ENCODE data around the gene CNGB1.
"Not testable (repeated sequence)": the region's sequence is repeated elsewhere in the genome, so short reads cannot be mapped to it uniquely, and the experiment has no call there.

Gene CNGB1

DNA sequence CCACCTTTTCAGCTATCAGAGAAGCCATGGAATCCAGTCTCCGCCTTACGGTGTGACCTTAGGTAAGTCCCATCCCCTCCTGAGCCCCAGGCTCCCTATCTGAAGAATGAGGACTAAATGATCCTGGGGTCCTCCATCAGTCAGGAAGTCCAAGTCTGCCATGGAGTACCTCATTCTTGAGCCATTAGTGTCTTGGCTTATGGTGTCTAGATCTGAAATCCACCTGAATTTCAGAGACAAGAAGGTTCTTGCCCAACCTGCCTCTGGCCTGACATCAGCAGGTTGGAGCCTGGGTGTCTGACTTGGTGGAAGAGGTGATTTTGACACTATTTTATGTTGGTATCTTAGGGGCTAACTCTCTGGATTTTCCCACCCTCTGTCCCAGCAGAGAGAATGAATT is 47.1 kb downstream of the CNGB1 start:
- DNase-seq = no peak

DNA sequence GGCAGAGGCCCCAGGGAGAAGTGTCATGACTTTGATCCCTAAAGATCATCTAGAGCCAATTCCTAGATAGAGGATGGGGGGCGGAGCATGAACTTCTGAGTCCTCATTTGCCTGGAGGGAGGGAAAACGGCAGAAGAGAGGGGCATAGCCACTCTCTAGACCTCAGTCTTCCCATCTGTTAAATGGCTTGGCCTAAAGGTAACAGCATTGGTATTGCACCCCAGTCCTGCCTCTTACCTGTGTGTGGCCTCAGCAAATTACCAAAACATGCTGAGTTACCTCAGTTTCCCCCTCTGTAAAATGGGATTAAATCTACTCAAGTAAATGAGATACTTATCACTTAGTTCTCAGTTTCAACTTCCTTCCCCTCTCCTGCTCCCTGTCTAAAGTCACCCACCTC is 47.5 kb downstream of the CNGB1 start:
- no peak for DNase-seq

- no peak for DNase-seq
Observed at GRCh38 chr16:57920880-57921229, 50.1 kb downstream of the CNGB1 start.

- DNase-seq = no peak
Observed at GRCh38 chr16:57920215-57920879, 50.6 kb downstream of the CNGB1 start.

DNA sequence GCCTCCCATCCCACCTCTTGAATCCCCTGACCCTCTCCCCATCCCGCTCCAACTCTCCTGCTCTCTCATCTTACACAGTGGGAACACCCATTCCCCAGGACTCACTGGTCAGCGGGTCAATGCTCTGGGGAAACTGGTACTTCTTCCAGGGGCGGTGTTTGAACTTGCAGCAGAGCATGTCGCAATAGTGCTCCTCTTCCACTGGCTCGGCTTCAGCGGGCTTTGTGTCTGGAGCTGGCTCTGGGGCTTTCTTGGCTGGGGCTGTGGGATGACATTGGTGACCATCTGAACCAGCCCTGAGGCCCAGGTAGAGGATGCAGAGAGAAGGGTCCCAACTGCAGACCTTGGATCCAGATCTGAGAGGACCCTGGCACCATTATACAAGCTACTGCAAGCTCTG is 51.9 kb downstream of the CNGB1 start:
- DNase-seq = no peak

DNA sequence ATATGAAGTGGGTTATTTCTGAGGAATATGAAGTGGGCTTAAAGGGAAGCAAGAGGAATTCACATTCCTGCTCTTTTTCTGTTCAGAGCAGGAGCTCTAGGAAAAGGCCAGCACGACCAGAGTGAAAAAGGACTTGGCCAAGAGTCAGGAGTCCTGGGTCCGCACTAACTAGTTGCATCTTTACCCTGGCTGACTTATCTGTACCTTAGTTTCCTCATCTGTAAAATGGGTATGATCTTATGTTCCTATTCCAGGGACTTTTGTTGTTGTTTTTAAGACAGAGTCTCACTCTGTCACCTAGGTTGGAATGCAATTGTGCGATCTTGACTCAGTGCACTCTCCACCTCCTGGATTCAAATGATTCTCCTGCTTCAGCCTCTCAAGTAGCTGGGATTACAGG is 52.5 kb downstream of the CNGB1 start:
- no peak for DNase-seq

- DNase-seq = not testable (repeated sequence)
Observed at GRCh38 chr16:57917929-57918328, 53.0 kb downstream of the CNGB1 start.

DNA sequence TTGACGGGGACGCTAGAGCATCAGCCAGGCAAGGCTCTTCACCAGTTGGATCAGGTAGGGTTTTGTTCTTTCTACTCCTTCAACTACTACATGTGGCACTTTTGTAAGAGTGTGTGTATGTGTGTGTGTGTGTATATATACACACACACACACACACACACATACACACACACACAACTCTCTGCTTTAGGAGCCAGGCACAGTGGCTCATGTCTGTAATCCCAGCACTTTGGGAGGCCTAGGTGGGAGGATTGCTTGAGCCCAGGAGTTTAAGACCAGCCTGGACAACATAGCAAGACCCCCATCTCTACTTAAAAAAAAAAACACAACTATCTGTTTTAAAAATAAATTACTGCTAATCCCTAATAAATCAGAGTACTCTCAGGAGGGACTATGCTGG is 53.4 kb downstream of the CNGB1 start:
- DNase-seq = not testable (repeated sequence)

DNA sequence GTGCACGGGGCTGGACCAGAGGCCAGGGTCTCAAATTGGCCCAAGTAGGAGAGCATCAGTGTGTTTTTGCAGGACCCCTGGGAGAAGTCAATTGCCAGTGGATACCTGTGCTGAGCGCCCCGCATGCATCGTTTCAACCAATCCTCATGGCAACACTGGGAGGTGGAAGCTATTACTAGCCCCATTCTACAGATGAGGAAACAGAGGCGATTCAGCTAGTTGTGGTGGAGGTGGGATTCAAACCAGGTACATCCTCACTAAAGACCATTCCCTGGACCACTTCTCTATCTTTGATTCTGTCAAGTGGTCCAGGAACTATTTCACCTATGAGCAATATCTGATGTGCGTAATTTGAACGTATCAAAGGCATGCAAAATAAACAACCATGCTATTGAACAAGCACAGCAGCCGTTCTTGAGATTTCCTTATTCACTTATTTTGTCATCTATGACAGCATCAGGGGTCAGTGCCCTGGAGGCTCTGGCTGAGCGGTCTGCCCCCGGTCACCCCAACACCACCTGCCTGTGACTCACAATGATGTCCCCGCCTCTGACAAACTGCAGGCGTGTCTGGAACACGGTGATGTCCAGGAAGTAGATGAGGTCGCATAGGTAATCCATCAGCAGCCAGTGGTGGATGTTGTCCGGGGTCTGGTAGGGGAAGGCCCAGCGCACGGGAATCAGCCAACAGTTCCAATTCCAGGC is 54.0 kb downstream of the CNGB1 start:
- DNase-seq = no peak

DNA sequence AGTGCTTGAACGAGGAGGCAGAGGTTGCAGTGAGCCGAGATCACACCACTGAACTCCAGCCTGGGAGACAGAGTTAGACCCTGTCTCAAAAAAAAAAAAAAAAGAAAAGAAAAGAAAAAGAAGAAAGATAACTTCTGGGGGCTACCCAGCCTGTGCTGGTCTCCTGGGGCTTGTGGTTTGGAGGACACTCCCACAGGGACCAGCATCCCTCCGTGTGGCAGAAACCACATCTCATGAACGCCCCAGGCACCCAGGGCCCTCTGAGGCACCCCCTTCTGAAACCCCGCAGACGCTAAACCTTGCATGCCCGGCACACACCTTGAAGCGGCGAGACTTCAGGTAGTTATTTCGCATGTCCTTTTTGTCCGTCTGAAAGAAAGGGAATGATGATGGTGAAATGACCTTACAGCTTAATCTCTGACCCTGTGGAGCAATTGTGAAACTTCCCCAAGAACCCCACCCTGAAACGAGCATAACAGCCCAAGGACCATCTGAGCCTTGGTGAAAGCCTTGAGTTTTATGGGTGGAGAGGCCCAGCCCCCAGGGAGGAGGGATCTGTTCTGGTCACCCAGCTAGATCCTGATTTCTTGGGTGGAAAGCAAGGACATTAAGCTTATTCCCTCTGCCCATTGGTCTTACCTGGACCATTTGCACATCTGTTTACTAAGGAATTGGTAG is 55.0 kb downstream of the CNGB1 start:
- DNase-seq = no peak

GRCh38 chr16:57915267-57915666 is 55.7 kb downstream of the CNGB1 start:
- no peak for DNase-seq

DNA sequence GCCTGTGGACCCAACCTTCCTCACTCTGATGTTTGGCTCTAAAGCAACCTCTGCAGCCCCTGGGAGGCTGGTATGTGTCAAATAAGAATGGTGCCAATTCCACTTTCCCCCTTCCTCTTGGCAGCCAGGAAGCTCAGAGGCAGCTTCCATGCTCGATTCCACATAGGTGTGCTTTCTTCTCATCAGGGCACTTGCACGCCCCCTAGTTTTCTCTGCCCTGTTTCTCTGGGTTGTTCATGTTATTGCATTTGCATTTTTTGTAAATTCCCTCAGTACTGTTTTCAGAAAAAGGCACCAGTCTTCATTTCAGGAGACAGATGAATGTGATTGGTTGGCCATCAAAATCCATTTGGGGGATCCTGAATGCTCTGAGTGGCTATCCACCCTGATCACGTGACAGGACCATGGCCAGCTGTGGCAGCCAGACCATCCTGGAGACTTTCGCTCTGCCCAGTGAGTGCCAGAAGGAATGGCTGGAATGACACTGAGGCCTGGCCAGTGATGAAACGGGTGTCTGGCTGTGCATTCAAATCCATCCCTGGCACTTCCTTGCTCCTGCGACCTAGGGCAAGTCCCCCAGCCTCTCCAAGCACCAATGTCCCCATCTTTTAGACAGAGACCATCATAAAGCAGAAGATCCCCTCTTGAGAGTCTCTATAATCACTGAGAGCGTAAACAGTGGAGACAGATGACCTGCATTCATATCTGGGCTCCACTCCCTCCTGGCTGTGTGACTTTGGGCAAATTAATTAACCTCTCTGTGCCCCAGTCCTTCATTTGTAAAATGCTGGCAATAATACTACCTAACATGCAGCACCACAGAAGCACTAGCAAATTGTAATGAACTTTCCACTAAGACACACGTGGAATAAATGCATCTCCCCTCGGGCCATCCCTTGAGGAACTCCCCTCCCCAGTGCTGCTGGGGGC is 56.4 kb downstream of the CNGB1 start:
- no peak for DNase-seq

DNA sequence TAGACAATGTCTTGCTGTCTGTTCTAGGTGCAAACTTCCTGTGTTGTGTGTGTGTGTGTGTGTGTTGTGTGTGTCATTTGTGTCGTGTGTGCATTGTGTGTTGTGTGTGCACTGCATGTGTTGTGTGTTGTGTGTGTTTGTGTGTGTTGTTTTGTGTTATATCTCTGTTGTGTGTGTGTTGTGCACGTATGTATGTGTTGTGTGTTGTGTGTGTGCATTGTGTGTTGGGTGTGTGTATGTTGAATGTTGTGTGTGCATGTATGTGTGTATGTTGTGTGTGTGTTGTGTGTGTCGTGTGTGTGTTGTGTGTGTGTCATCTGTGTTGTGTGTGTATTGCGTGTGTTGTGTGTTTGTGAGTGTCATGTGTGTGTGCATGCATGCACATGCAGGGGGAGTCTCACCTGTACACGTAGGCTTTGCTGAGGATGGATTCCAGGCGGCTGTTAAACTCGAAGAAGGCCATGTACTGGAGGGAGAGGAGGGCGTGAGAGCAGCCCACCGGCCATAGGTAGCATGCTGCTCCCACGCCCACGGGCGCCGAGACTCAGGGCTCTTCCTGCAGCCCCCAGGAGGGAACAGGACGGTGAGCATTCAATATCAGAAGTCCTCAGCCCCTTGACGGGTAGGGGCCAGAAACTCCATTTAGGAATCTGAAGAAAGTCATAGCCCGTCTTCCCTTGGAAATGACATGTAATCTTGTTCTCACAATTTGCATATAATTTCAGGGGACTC is 58.2 kb downstream of the CNGB1 start:
- no peak for DNase-seq

GRCh38 chr16:57911743-57912142 is 59.2 kb downstream of the CNGB1 start:
- no peak for DNase-seq

GRCh38 chr16:57910696-57911095 is 60.2 kb downstream of the CNGB1 start:
- no peak for DNase-seq

- no peak for DNase-seq
Observed at GRCh38 chr16:57908409-57908987, 62.4 kb downstream of the CNGB1 start.

- no peak for DNase-seq
Observed at GRCh38 chr16:57906382-57907316, 64.3 kb downstream of the CNGB1 start.

- no peak for DNase-seq
Observed at GRCh38 chr16:57904101-57904500, 66.8 kb downstream of the CNGB1 start.

DNA sequence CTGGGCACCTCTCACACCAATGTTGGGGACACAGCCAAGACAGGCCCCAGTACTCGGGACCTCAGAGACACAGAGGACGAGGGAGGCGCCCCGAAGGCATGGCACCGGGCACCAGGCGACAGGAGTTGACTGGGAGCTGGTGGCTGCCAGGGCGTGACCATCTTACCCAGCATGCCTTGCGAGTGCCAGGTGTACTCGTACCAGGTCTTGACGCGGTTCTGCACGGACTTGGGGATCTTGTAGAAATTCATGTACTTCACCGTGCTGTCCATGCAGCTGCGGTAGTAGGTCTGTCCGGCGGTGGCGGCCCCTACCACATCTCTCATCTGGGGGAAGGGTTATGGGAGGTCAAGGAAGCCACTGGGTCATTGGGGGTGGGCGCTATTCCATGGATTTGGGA is 67.3 kb downstream of the CNGB1 start:
- DNase-seq = no peak

DNA sequence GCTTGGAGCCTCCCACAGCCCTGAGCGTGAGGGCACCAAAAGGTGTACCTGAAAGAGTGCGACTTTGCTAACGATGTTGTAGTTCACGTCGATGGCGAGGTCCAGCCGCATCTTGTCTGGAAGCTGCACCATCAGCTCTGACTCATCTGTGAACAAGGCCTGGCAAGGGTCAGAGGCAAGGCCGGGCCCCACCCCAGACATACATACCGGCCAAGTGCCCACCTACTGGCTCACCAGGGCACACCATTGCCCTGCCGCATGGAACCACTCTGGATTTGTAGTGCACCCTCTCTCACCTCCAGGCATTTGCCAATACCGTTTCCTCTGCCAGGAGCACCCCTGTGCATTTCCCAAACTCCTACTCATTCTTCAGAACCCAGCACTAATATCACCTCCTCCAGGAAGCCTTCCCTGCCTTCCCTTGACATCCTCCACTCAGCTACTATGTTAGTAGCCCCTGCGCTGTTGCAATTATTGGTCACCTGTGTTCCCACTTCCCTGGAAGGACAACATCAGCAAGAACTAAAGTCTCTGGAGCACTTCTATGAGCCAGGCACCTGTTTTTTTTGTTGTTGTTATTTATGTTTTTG is 69.4 kb downstream of the CNGB1 start:
- no peak for DNase-seq
